NT2/D1 (cell line): Measurements from ENCODE around the gene TP53I13.

ENCODE experiments used
- DNase-seq: peaks from one replicate; pipeline ENCODE4 v3.0.0-alpha.2; 2011; ENCODE audit warnings: low read depth, low spot score
- H3K27me3 ChIP-seq: 2 replicates; pipeline ENCODE4 v1.6.0; 2011; ENCODE audit warnings: mild to moderate bottlenecking; ENCODE audit not compliant: insufficient read length, insufficient read depth
- H3K36me3 ChIP-seq: 2 replicates; pipeline ENCODE4 v1.6.1; 2011; ENCODE audit warnings: mild to moderate bottlenecking, low read length, mixed read lengths; ENCODE audit not compliant: insufficient read depth, insufficient read length
- H3K4me1 ChIP-seq: 2 replicates; pipeline ENCODE4 v1.5.1; 2011; ENCODE audit not compliant: insufficient read depth, insufficient read length
- H3K4me3 ChIP-seq: 2 replicates; pipeline ENCODE4 v1.5.1; 2011; ENCODE audit warnings: low read depth; ENCODE audit not compliant: insufficient read length
- H3K9ac ChIP-seq: 2 replicates; pipeline ENCODE4 v1.6.0; 2011; ENCODE audit warnings: low read depth; ENCODE audit not compliant: insufficient read length
- H3K9me3 ChIP-seq: 2 replicates; pipeline ENCODE4 v1.5.1; 2011; ENCODE audit warnings: mild to moderate bottlenecking, low read length; ENCODE audit not compliant: insufficient read depth
- SUZ12 ChIP-seq: IDR thresholded peaks from 2 replicates; pipeline ENCODE4 v1.6.1; 2011; ENCODE audit not compliant: insufficient read length, insufficient read depth; ENCODE audit errors: extremely low read depth
- YY1 ChIP-seq: IDR thresholded peaks from 2 replicates; pipeline ENCODE4 v1.6.1; 2011; ENCODE audit not compliant: insufficient read length, insufficient read depth
- ZNF274 ChIP-seq: IDR thresholded peaks from 2 replicates; pipeline ENCODE4 v1.6.1; 2011; ENCODE audit warnings: mild to moderate bottlenecking, low read depth, low read length

TP53I13 gene

DNA sequence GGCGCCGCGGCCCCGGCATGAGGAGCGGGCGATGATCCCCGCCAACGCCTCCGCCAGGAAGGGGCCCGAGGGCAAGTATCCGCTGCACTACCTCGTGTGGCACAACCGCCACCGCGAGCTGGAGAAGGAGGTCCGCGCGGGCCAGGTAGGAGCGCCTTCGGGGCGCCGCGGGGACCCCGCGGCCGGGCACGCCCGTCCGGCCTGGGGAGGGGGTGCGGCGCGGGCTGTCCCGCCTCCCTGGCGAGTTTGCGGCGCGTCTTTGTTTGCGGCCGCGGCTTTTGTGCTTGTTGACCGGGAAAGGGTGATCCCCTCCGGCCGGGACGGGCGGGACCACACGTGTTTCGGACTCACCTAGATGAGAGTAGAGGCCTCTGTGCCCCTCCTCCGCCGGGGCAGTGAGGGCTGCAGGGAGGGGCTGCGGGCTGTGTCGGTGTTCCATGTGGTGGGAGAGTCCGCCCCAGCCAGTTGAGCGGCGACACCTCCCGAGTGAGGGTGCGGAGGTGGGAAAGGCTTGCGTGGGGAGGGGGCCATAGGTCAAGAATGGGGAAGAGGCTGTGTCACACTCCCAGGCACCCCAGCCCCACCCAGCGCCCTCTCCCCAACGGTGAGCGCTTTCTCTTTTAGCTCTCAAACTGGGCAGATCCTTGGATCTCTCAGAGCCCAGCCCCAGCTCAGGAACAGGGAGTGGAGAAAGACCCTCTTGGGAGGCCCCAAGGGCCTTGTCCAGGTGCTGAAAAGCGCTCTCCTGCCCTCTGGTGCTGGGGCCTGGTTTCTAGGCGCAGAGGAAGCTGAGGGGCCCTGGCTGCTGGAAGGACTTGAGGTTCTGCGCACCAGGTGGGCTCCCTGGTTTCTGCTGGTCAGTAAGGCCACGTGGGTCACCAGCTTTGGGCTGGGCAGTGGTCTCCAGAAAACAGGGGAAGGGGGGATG lies 25.4 kb downstream of the TP53I13 start:
- no peak for DNase-seq
- TF ChIP-seq ZNF274 (no peak), SUZ12 (no peak), YY1 (no peak)
- H3K9ac ChIP-seq, result no peak overlapping the region
- no peaks in the 10 kb centered on the region for H3K36me3 ChIP-seq
- H3K4me1 ChIP-seq, result peaks cover 37% of the 10 kb centered on the region
- peak overlapping the region; percentile 34 for H3K4me3 ChIP-seq
- H3K27me3 ChIP-seq, result peaks cover 25% of the 10 kb centered on the region
- H3K9me3 ChIP-seq, result no peaks in the 10 kb centered on the region

DNA sequence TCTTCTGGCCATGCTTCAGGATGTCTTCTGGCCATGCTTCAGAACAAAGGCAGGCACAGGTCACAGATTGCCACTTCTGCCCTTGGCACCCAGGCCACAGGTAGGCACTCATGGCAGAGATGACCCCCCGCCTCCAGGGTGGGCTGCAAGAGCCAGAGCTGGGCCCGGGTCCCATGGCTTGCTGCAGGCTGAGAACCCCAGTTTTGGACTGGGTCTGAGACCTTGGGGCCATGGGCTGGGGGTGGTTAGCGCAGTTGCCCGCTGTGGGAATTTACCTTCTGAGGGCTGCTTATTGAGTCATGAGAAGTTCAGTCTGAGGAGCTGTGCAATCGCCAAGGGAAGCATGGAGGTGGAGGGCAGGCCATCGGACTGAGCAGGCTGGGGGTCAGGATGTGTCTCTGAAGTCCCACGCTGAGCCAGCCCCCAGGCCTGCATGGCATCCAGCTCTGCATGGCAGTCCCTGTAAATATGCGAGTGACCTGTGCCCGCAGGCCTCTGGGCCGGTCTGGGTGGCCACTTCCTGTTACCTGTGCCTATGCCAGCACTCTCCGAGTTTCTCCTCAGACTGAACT lies 26.1 kb downstream of the TP53I13 start:
- Histone ChIP-seq H3K4me1 (peaks cover 37% of the 10 kb centered on the region), H3K27me3 (peaks cover 24% of the 10 kb centered on the region), H3K9me3 (no peaks in the 10 kb centered on the region), H3K36me3 (no peaks in the 10 kb centered on the region), H3K9ac (no peak overlapping the region), H3K4me3 (no peak overlapping the region)
- no peak for TF ChIP-seq SUZ12
- TF ChIP-seq ZNF274, result no peak
- no peak for TF ChIP-seq YY1
- DNase-seq, result no peak

DNA sequence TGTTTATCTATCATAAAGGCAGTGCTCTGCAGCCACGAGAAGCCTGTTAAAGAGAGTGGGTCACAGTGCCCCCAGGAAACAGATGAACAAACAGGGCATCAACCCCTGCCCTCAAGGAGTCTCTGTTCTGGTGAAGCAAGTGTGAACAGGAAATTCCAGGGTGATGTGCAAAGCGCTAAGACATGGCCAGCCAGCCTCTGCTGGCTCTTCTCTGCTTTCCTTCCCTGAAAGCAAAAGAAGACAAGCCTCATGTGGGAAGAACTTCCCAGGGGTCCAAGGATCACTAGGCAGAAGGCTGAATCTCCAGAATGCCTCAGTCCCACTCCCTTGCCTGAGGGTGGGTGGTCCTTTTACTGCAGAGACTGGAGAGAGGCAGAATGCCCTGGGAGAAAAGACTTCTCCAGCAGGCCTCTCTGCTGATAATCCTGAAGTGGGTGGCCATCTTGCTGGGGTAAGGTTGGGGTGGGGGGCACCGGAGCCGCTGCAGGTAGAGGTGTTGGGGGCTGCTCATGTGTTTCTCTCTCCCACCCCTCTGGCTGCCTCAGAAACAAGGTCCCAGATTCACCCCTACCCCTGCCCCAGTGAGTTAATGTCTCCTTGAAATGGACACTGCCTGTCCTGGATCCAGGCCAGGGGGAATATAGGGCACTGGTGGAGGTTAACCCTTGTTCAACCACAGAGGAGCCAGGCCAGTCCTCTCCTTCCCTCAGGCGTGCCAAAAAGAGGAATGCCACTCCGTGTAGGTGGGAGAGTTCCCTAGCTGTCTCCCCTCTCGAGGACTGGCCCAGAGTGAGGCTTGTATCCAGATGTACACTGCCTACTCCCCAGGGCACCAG lies 26.8 kb downstream of the TP53I13 start:
- H3K4me3 ChIP-seq, result no peak overlapping the region
- H3K9me3 ChIP-seq, result no peaks in the 10 kb centered on the region
- no peak overlapping the region for H3K9ac ChIP-seq
- peaks cover 17% of the 10 kb centered on the region for H3K27me3 ChIP-seq
- no peak for DNase-seq
- H3K4me1 ChIP-seq, result peaks cover 36% of the 10 kb centered on the region
- H3K36me3 ChIP-seq, result no peaks in the 10 kb centered on the region
- no peak for TF ChIP-seq SUZ12
- TF ChIP-seq ZNF274, result no peak
- no peak for TF ChIP-seq YY1

GRCh38 chr17:29595943-29596774 lies 27.7 kb downstream of the TP53I13 start:
- Histone ChIP-seq H3K4me1 (peaks cover 32% of the 10 kb centered on the region), H3K9ac (peak overlapping the region; percentile 21), H3K9me3 (no peaks in the 10 kb centered on the region), H3K36me3 (no peaks in the 10 kb centered on the region), H3K4me3 (no peak overlapping the region), H3K27me3 (peaks cover 11% of the 10 kb centered on the region)
- DNase-seq, result no peak
- TF ChIP-seq ZNF274 (no peak), YY1 (no peak), SUZ12 (no peak)

- Histone ChIP-seq H3K36me3 (no peaks in the 10 kb centered on the region), H3K4me1 (peaks cover 32% of the 10 kb centered on the region), H3K27me3 (peaks cover 11% of the 10 kb centered on the region), H3K9ac (peak overlapping the region; percentile 77), H3K4me3 (no peak overlapping the region), H3K9me3 (no peaks in the 10 kb centered on the region)
- DNase-seq, result no peak
- TF ChIP-seq YY1 (no peak), ZNF274 (no peak), SUZ12 (no peak)
Measured at GRCh38 chr17:29596811-29597210, 28.3 kb downstream of the TP53I13 start.

- H3K4me3 ChIP-seq, result no peak overlapping the region
- H3K4me1 ChIP-seq, result peaks cover 29% of the 10 kb centered on the region
- no peaks in the 10 kb centered on the region for H3K36me3 ChIP-seq
- no peak for DNase-seq
- peak overlapping the region; percentile 77 for H3K9ac ChIP-seq
- no peaks in the 10 kb centered on the region for H3K9me3 ChIP-seq
- TF ChIP-seq YY1, result no peak
- TF ChIP-seq SUZ12, result no peak
- TF ChIP-seq ZNF274, result no peak
- H3K27me3 ChIP-seq, result peaks cover 11% of the 10 kb centered on the region
Measured at GRCh38 chr17:29597361-29598172, 29.1 kb downstream of the TP53I13 start.
